Skin epidermis (tissue), 12 donors: ENCODE results near the gene FOLR3.
"Not testable (repeated sequence)": the region's sequence is repeated elsewhere in the genome, so short reads cannot be mapped to it uniquely, and the experiment has no call there.

ENCODE experiments used
- H3K27ac ChIP-seq, 21 experiments: fragments of 200-600 bp; sonication (generic) in 11 of 21; one replicate each; pipeline ENCODE4 v1.5.0; 2020; ENCODE audit warnings: mild to moderate bottlenecking in 3 of 21, inconsistent platforms in 2 of 21, moderate library complexity in 2 of 21
- H3K4me3 ChIP-seq, 7 experiments: fragments of 200-600 bp; sonication (generic) in 2 of 7; one replicate each; pipeline ENCODE4 v1.5.0; 2020; ENCODE audit warnings: inconsistent platforms in 2 of 7, mild to moderate bottlenecking in 2 of 7, moderate library complexity in 1 of 7

The FOLR3 gene

GRCh38 chr11:72154816-72155215, 19.3 kb downstream of the FOLR3 start:
- no peak overlapping the region for H3K4me3 ChIP-seq
- no peak overlapping the region for H3K27ac ChIP-seq

- Histone ChIP-seq H3K27ac (no peak overlapping the region), H3K4me3 (no peak overlapping the region)
These were observed 20.2 kb downstream of the FOLR3 start for GRCh38 chr11:72155751-72156150.

- Histone ChIP-seq H3K4me3 (no peak overlapping the region), H3K27ac (no peak overlapping the region)
These were observed 21.6 kb downstream of the FOLR3 start for GRCh38 chr11:72157131-72157530.

- Histone ChIP-seq H3K4me3 (no peak overlapping the region), H3K27ac (no peak overlapping the region)
These were observed 24.8 kb downstream of the FOLR3 start for GRCh38 chr11:72160319-72160718.

- Histone ChIP-seq H3K4me3 (no peak overlapping the region), H3K27ac (no peak overlapping the region)
These were observed 27.5 kb downstream of the FOLR3 start for GRCh38 chr11:72162891-72163492.

- H3K4me3 ChIP-seq, H3K27ac ChIP-seq: not testable (repeated sequence)
These were observed 28.7 kb downstream of the FOLR3 start for GRCh38 chr11:72164187-72164586.

- H3K4me3 ChIP-seq, H3K27ac ChIP-seq: not testable (repeated sequence)
These were observed 33.6 kb downstream of the FOLR3 start for GRCh38 chr11:72169046-72169555.

- H3K27ac ChIP-seq, H3K4me3 ChIP-seq: not testable (repeated sequence)
These were observed 34.2 kb downstream of the FOLR3 start for GRCh38 chr11:72169754-72170153.

- not testable (repeated sequence) for H3K27ac ChIP-seq, H3K4me3 ChIP-seq
These were observed 36.5 kb downstream of the FOLR3 start for GRCh38 chr11:72172043-72172442.

GRCh38 chr11:72173291-72173690, 37.8 kb downstream of the FOLR3 start:
- no peak overlapping the region for H3K27ac ChIP-seq
- no peak overlapping the region for H3K4me3 ChIP-seq

GRCh38 chr11:72174302-72175070, 39.0 kb downstream of the FOLR3 start:
- no peak overlapping the region for H3K27ac ChIP-seq
- H3K4me3 ChIP-seq, result no peak overlapping the region

- no peak overlapping the region for H3K4me3 ChIP-seq
- no peak overlapping the region for H3K27ac ChIP-seq
These were observed 42.1 kb downstream of the FOLR3 start for GRCh38 chr11:72177656-72178055.

- no peak overlapping the region for H3K27ac ChIP-seq
- no peak overlapping the region for H3K4me3 ChIP-seq
These were observed 43.7 kb downstream of the FOLR3 start for GRCh38 chr11:72179049-72179803.

GRCh38 chr11:72179804-72180396, 44.4 kb downstream of the FOLR3 start:
- H3K27ac ChIP-seq, result peak overlapping the region in 2 of 21 experiments; percentile 18 to 81
- H3K4me3 ChIP-seq, result no peak overlapping the region

GRCh38 chr11:72180892-72181552, 45.5 kb downstream of the FOLR3 start:
- not testable (repeated sequence) for H3K4me3 ChIP-seq
- H3K27ac ChIP-seq, result peak overlapping the region in 5 of 21 experiments; percentile 10 to 81 (median 63)

GRCh38 chr11:72181553-72181958, 46.0 kb downstream of the FOLR3 start:
- H3K4me3 ChIP-seq, result not testable (repeated sequence)
- H3K27ac ChIP-seq, result peak overlapping the region in 6 of 21 experiments; percentile 10 to 80 (median 38)

- no peak overlapping the region for H3K4me3 ChIP-seq
- no peak overlapping the region for H3K27ac ChIP-seq
These were observed 52.7 kb downstream of the FOLR3 start for GRCh38 chr11:72188267-72188666.
